ENCODE measurements around the gene ASPSCR1. TPM values are rescaled to one million over a fixed set of nuclear protein-coding genes. Genes with fewer than 3 reads are reported as not detected.

ASPSCR1 gene
- total RNA-seq, 4 donors from 2014 or later = 24.0 to 44.7 (median 32.0) TPM

DNA sequence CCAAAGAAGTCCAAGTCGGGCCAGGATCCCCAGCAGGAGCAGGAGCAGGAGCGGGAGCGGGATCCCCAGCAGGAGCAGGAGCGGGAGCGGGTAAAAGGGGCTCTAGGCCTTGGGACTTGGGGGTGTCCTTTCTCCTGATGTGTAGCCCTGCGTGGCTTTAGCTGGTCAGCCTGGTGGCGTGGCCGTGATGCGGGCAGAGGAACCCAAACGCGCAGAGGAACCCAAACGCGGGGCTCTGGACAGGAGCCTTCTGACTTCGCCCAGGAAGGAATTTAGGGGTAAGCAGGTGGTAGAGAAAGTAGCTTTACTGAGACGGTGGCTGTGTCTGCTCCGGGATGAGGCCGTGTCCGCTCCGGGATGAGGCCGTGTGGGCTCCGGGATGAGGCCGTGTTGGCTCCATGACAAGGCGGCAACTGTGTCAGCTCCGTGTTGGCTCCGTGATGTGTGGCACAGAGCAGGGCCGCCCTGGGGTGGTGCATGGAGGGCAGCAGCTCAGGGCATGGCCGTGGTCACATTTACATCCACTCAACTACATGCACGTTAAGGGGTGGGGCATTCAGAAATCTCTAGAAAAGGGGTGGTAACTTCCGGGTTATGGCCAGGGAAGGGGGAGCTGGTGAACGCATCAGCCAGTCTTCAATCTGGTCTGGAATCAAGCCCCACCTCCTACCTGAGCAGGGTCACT lies 19.5 kb downstream of the ASPSCR1 start:
- Histone ChIP-seq H3K27ac (no peak overlapping the region), H3K9me3 (no peaks in the 10 kb centered on the region), H3K27me3 (no peaks in the 10 kb centered on the region), H3K4me1 (peaks cover 23 to 52% of the 10 kb centered on the region in 2 donors), H3K4me3 (no peak overlapping the region), H3K36me3 (peaks cover 0 to 4% of the 10 kb centered on the region in 2 donors)
- ATAC-seq = no peak
- in situ Hi-C loops (cut with MboI; ENCODE audit: low sequenced_read_pairs in 4 of 4) = no loop called here
- intact Hi-C loops (cut with DNase I; ENCODE audit: low total_unique reads) = no loop called here
- no peak for DNase-seq
- TF ChIP-seq CTCF (IDR thresholded peaks at IDR 0.05 in 4 of 5, conservative IDR thresholded peaks at IDR 0.05 in 1 of 5) (no peak), POLR2A (IDR thresholded peaks at IDR 0.05) (no peak)

GRCh38 chr17:81998212-81998611 lies 20.8 kb downstream of the ASPSCR1 start:
- H3K4me1 ChIP-seq = peaks cover 26 to 54% of the 10 kb centered on the region in 2 donors
- no peak for ATAC-seq
- no peaks in the 10 kb centered on the region for H3K27me3 ChIP-seq
- intact Hi-C loops (cut with DNase I; ENCODE audit: low total_unique reads) (no loop called here), in situ Hi-C loops (cut with MboI; ENCODE audit: low sequenced_read_pairs in 4 of 4) (no loop called here)
- no peak for DNase-seq
- no peak overlapping the region for H3K4me3 ChIP-seq
- H3K9me3 ChIP-seq = no peaks in the 10 kb centered on the region
- TF ChIP-seq CTCF (IDR thresholded peaks at IDR 0.05 in 4 of 5, conservative IDR thresholded peaks at IDR 0.05 in 1 of 5) (no peak), POLR2A (IDR thresholded peaks at IDR 0.05) (no peak)
- no peak overlapping the region for H3K27ac ChIP-seq
- H3K36me3 ChIP-seq = peaks cover 0 to 4% of the 10 kb centered on the region in 2 donors

DNA sequence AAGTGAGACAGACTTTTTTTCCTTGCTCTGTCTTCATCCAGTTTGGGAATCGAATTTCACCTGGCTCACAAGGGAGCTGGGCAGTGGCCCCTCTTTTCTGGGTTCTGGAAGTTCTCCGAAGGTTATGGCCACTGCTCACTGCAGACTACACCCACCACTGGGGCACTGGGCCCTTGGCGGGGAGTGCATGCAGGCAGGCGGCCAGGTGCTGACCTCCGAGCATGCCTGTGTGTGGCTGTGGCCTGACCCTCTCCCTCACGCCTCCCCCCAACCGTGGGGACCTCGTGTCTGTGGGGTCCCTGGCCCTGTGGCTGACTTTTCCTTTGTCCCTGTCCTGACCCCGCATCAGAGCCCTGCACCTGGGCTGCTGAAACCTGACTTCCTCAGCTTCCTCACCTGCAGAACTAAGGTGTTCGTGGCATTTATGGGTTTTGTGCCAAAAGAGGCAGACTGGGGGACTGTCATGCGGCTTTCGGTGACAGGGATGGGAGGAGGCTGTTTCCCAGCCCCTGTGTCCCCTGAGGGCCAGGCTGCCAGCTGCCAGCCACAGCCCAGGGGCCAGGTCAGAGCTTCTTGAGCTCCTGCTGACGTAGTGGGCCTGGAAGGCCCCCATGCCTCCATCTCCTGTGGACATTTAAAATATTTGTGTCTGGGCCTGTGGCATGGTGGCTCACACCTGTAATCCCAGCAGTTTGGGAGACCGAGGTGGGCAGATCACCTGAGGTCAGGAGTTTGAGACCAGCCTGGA lies 21.4 kb downstream of the ASPSCR1 start:
- intact Hi-C loops (cut with DNase I; ENCODE audit: low total_unique reads) = no loop called here
- H3K9me3 ChIP-seq = no peaks in the 10 kb centered on the region
- H3K4me1 ChIP-seq = peaks cover 32 to 60% of the 10 kb centered on the region in 2 donors
- ATAC-seq (no peak), DNase-seq (no peak)
- H3K27ac ChIP-seq = no peak overlapping the region
- peaks cover 0 to 4% of the 10 kb centered on the region in 2 donors for H3K36me3 ChIP-seq
- TF ChIP-seq CTCF (IDR thresholded peaks at IDR 0.05 in 4 of 5, conservative IDR thresholded peaks at IDR 0.05 in 1 of 5) = no peak
- no peak for TF ChIP-seq POLR2A (IDR thresholded peaks at IDR 0.05)
- in situ Hi-C loops (cut with MboI; ENCODE audit: low sequenced_read_pairs in 4 of 4) = no loop called here
- H3K27me3 ChIP-seq = no peaks in the 10 kb centered on the region
- no peak overlapping the region for H3K4me3 ChIP-seq

DNA sequence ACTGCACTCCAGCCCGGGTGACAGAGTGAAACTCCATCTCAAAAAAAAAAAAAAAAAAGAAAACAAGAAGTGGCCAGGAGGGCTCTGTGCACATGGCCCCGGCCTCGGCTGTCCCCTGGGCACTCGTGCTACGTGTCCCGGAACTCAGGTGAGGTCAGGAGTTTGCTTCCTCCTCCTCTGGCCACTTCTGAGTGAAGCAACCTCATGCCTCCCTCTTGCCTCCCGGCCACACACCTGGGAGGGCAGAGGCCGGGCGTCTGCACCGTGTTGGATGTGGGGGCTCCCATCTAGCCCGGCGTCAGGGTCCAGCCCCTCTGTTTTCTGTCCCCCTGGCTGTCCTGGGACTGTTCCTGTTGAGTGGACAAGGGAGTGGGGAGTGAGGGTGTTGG lies 22.2 kb downstream of the ASPSCR1 start:
- Histone ChIP-seq H3K27ac (no peak overlapping the region), H3K9me3 (no peaks in the 10 kb centered on the region), H3K36me3 (peaks cover 0 to 4% of the 10 kb centered on the region in 2 donors), H3K4me3 (no peak overlapping the region), H3K27me3 (no peaks in the 10 kb centered on the region), H3K4me1 (peaks cover 35 to 67% of the 10 kb centered on the region in 2 donors)
- DNase-seq = no peak
- in situ Hi-C loops (cut with MboI; ENCODE audit: low sequenced_read_pairs in 4 of 4) = no loop called here
- ATAC-seq = no peak
- intact Hi-C loops (cut with DNase I; ENCODE audit: low total_unique reads) = no loop called here
- no peak for TF ChIP-seq CTCF (IDR thresholded peaks at IDR 0.05 in 4 of 5, conservative IDR thresholded peaks at IDR 0.05 in 1 of 5)
- no peak for TF ChIP-seq POLR2A (IDR thresholded peaks at IDR 0.05)
